Naive thymus-derived CD4-positive, alpha-beta T cell (primary cell): ENCODE data around the gene SHC3. TPM values are rescaled to one million over a fixed set of nuclear protein-coding genes. Genes with fewer than 3 reads are reported as not detected.

ENCODE experiments used
- ATAC-seq: fragments of 150-1000 bp; cut with Tn5 transposase; 2 replicates; pipeline ENCODE4 v1.10.0; 2021; ENCODE audit warnings: mild to moderate bottlenecking, moderate library complexity
- CTCF ChIA-PET: fragments of 350-600 bp; sonication (Branson Sonifier 250); formaldehyde crosslinking; loops from one replicate; lab custom pipeline; 2021; ENCODE audit warnings: antibody characterized with exemption; lab: Charles Lee
- POLR2A ChIA-PET: fragments of 350-600 bp; sonication (Branson Sonifier 250); formaldehyde crosslinking; loops from one replicate; lab custom pipeline; 2021; ENCODE audit warnings: antibody characterized with exemption, inconsistent platforms; lab: Charles Lee
- DNase-seq, 9 donors: peaks; one replicate each; pipeline versions ENCODE4 v3.0.0 to v3.0.0-alpha.2; 2020 to 2022; ENCODE audit warnings: mixed read lengths in 1 of 9
- H3K27ac ChIP-seq: one replicate; pipeline ENCODE4 v1.7.0; 2013; ENCODE audit warnings: mild to moderate bottlenecking, low read depth, low read length, moderate library complexity
- H3K27me3 ChIP-seq, 2 donors: one replicate each; pipeline ENCODE4 v1.7.0; 2013; ENCODE audit warnings: low read length in 2 of 2, mild to moderate bottlenecking in 2 of 2, moderate library complexity in 2 of 2; ENCODE audit not compliant: control insufficient read depth in 2 of 2, insufficient read depth in 2 of 2
- H3K36me3 ChIP-seq, 3 experiments: 1 replicate in 2 of 3; 2 replicates in 1 of 3; pipeline ENCODE4 v1.7.0; 2013; ENCODE audit warnings: low read length in 3 of 3, mild to moderate bottlenecking in 3 of 3, moderate library complexity in 1 of 3; ENCODE audit not compliant: insufficient read depth in 3 of 3, control insufficient read depth in 2 of 3
- H3K4me1 ChIP-seq, 2 donors: one replicate each; pipeline ENCODE4 v1.7.0; 2013; ENCODE audit warnings: low read length in 2 of 2, mild to moderate bottlenecking in 2 of 2, moderate library complexity in 1 of 2; ENCODE audit not compliant: control insufficient read depth in 2 of 2, insufficient read depth in 2 of 2
- H3K4me3 ChIP-seq: 2 replicates; pipeline ENCODE4 v1.7.0; 2013; ENCODE audit warnings: mild to moderate bottlenecking, low read length
- H3K9me3 ChIP-seq, 3 experiments: 1 replicate in 2 of 3; 2 replicates in 1 of 3; pipeline ENCODE4 v1.7.0; 2013; ENCODE audit warnings: low read length in 3 of 3; ENCODE audit not compliant: control insufficient read depth in 2 of 3
- H3K27ac Mint-ChIP-seq, 9 donors: one replicate each; pipeline ENCODE4 v1.8.0; 2020 to 2022; ENCODE audit warnings: mixed read lengths in 9 of 9, mild to moderate bottlenecking in 8 of 9, moderate library complexity in 5 of 9, inconsistent platforms in 2 of 9
- H3K27me3 Mint-ChIP-seq, 5 donors: one replicate each; pipeline ENCODE4 v1.8.0; 2021 to 2022; ENCODE audit warnings: mixed read lengths in 5 of 5, mild to moderate bottlenecking in 1 of 5
- H3K36me3 Mint-ChIP-seq, 5 donors: one replicate each; pipeline ENCODE4 v1.8.0; 2020 to 2022; ENCODE audit warnings: mixed read lengths in 5 of 5, mild to moderate bottlenecking in 3 of 5, inconsistent platforms in 1 of 5
- H3K4me1 Mint-ChIP-seq, 7 donors: one replicate each; pipeline ENCODE4 v1.8.0; 2020 to 2022; ENCODE audit warnings: mixed read lengths in 7 of 7, mild to moderate bottlenecking in 3 of 7, inconsistent platforms in 1 of 7
- H3K4me3 Mint-ChIP-seq, 10 donors: one replicate each; pipeline ENCODE4 v1.8.0; 2020 to 2022; ENCODE audit warnings: mild to moderate bottlenecking in 10 of 10, mixed read lengths in 10 of 10, moderate library complexity in 6 of 10, inconsistent platforms in 2 of 10
- H3K9me3 Mint-ChIP-seq, 11 donors: one replicate each; pipeline ENCODE4 v1.8.0; 2020 to 2022; ENCODE audit warnings: mixed read lengths in 11 of 11, mild to moderate bottlenecking in 4 of 11, inconsistent platforms in 1 of 11, moderate library complexity in 1 of 11
- intact Hi-C, 2 donors: fragments of 100-400 bp; cut with micrococcal nuclease; formaldehyde crosslinking; loops; one replicate each; pipeline ENCODE4 v1.15.1; 2023
- polyA plus RNA-seq, 2 donors: library from polyadenylated mRNA; unstranded; fragments of 300-500 nt; fragmentation: Illumina TruSeq; gene quantifications; one replicate each; pipeline ENCODE4 v1.2.3, GENCODE V29; 2021
- total RNA-seq, 6 experiments: library from RNA in 5 of 6; stranded (reverse) in 5 of 6; gene quantifications; 1 replicate in 5 of 6; 2 replicates in 1 of 6; pipeline ENCODE4 v1.2.3 and lab custom pipeline; 2021 to 2026

The SHC3 gene
- total and polyA plus RNA-seq, 7 experiments from 2014 or later, result 0.02 to 0.11 (median 0.07) TPM; not detected in 3

GRCh38 chr9:88980740-88981203, 197.8 kb downstream of the SHC3 start:
- peaks cover 1 to 21% (median 9%) of the 10 kb centered on the region in 5 donors for H3K27me3 Mint-ChIP-seq
- CTCF ChIA-PET, result no interaction called here
- DNase-seq (no peak), ATAC-seq (no peak)
- H3K4me1 Mint-ChIP-seq, result no peaks in the 10 kb centered on the region
- no peak overlapping the region for H3K4me3 ChIP-seq
- H3K4me3 Mint-ChIP-seq, result no peak overlapping the region
- no peaks in the 10 kb centered on the region for H3K36me3 Mint-ChIP-seq
- no peak overlapping the region for H3K27ac ChIP-seq
- POLR2A ChIA-PET, result no interaction called here
- H3K36me3 ChIP-seq, result no peaks in the 10 kb centered on the region
- no peak overlapping the region for H3K27ac Mint-ChIP-seq
- peaks cover 0 to 6% (median 0%) of the 10 kb centered on the region in 11 donors for H3K9me3 Mint-ChIP-seq
- H3K4me1 ChIP-seq, result no peaks in the 10 kb centered on the region
- intact Hi-C loops, result loop anchor here in 1 of 2 donors (10.0 kb wide), 1 partner anchor 146 kb away; no protein-coding TSS in a partner anchor
- H3K27me3 ChIP-seq, result no peaks in the 10 kb centered on the region
- no peaks in the 10 kb centered on the region for H3K9me3 ChIP-seq

- ChIA-PET CTCF (no interaction called here), POLR2A (interaction anchor here (0.6 kb wide), 1 partner anchor 19 kb away, joined by 3 read pairs; no protein-coding TSS in a partner anchor)
- ATAC-seq (no peak), DNase-seq (no peak)
- Histone ChIP-seq H3K4me1 (no peaks in the 10 kb centered on the region), H3K27ac (no peak overlapping the region), H3K9me3 (no peaks in the 10 kb centered on the region), H3K36me3 (no peaks in the 10 kb centered on the region), H3K4me3 (no peak overlapping the region), H3K27me3 (no peaks in the 10 kb centered on the region)
- Mint-ChIP-seq H3K4me1 (no peaks in the 10 kb centered on the region), H3K4me3 (no peak overlapping the region), H3K36me3 (no peaks in the 10 kb centered on the region), H3K27ac (no peak overlapping the region), H3K9me3 (peaks cover 0 to 6% (median 0%) of the 10 kb centered on the region in 11 donors), H3K27me3 (peaks cover 0 to 21% (median 9%) of the 10 kb centered on the region in 5 donors)
- intact Hi-C loops, result loop anchor here in 1 of 2 donors (10.0 kb wide), 1 partner anchor 145 kb away; no protein-coding TSS in a partner anchor
Measured at GRCh38 chr9:88979791-88980190, 198.8 kb downstream of the SHC3 start.

GRCh38 chr9:88979021-88979420, 199.6 kb downstream of the SHC3 start:
- Histone ChIP-seq H3K9me3 (no peaks in the 10 kb centered on the region), H3K27ac (no peak overlapping the region), H3K27me3 (no peaks in the 10 kb centered on the region), H3K4me1 (no peaks in the 10 kb centered on the region), H3K4me3 (no peak overlapping the region), H3K36me3 (no peaks in the 10 kb centered on the region)
- DNase-seq (no peak), ATAC-seq (no peak)
- H3K4me3 Mint-ChIP-seq, result no peak overlapping the region
- ChIA-PET POLR2A (no interaction called here), CTCF (no interaction called here)
- H3K27me3 Mint-ChIP-seq, result peaks cover 0 to 21% (median 9%) of the 10 kb centered on the region in 5 donors
- no peaks in the 10 kb centered on the region for H3K36me3 Mint-ChIP-seq
- no peak overlapping the region for H3K27ac Mint-ChIP-seq
- no peaks in the 10 kb centered on the region for H3K4me1 Mint-ChIP-seq
- H3K9me3 Mint-ChIP-seq, result peaks cover 0 to 6% (median 0%) of the 10 kb centered on the region in 11 donors
- intact Hi-C loops, result no loop called here

GRCh38 chr9:88978034-88978433, 200.6 kb downstream of the SHC3 start:
- Mint-ChIP-seq H3K27me3 (peaks cover 0 to 21% (median 9%) of the 10 kb centered on the region in 5 donors), H3K36me3 (no peaks in the 10 kb centered on the region), H3K27ac (no peak overlapping the region), H3K4me3 (no peak overlapping the region), H3K9me3 (peaks cover 0 to 6% (median 0%) of the 10 kb centered on the region in 11 donors), H3K4me1 (no peaks in the 10 kb centered on the region)
- Histone ChIP-seq H3K27ac (no peak overlapping the region), H3K4me1 (no peaks in the 10 kb centered on the region), H3K4me3 (no peak overlapping the region), H3K36me3 (no peaks in the 10 kb centered on the region), H3K27me3 (no peaks in the 10 kb centered on the region), H3K9me3 (no peaks in the 10 kb centered on the region)
- ChIA-PET POLR2A (no interaction called here), CTCF (interaction anchor here (0.6 kb wide), 1 partner anchor 23 kb away, joined by 4 read pairs; no protein-coding TSS in a partner anchor)
- DNase-seq (no peak), ATAC-seq (no peak)
- intact Hi-C loops, result no loop called here

- peaks cover 0 to 21% (median 9%) of the 10 kb centered on the region in 5 donors for H3K27me3 Mint-ChIP-seq
- Histone ChIP-seq H3K36me3 (no peaks in the 10 kb centered on the region), H3K27ac (no peak overlapping the region), H3K4me3 (no peak overlapping the region), H3K27me3 (no peaks in the 10 kb centered on the region), H3K9me3 (no peaks in the 10 kb centered on the region), H3K4me1 (no peaks in the 10 kb centered on the region)
- H3K9me3 Mint-ChIP-seq, result peaks cover 0 to 2% (median 0%) of the 10 kb centered on the region in 11 donors
- H3K27ac Mint-ChIP-seq, result no peak overlapping the region
- H3K36me3 Mint-ChIP-seq, result no peaks in the 10 kb centered on the region
- no peak for ATAC-seq
- DNase-seq, result no peak
- intact Hi-C loops, result no loop called here
- POLR2A ChIA-PET, result no interaction called here
- H3K4me1 Mint-ChIP-seq, result no peaks in the 10 kb centered on the region
- no peak overlapping the region for H3K4me3 Mint-ChIP-seq
- CTCF ChIA-PET, result no interaction called here
Measured at GRCh38 chr9:88976890-88977257, 201.7 kb downstream of the SHC3 start.

GRCh38 chr9:88975966-88976889, 202.4 kb downstream of the SHC3 start:
- Histone ChIP-seq H3K27me3 (no peaks in the 10 kb centered on the region), H3K27ac (no peak overlapping the region), H3K4me3 (no peak overlapping the region), H3K36me3 (no peaks in the 10 kb centered on the region), H3K9me3 (no peaks in the 10 kb centered on the region), H3K4me1 (no peaks in the 10 kb centered on the region)
- CTCF ChIA-PET, result no interaction called here
- peaks cover 0 to 2% (median 0%) of the 10 kb centered on the region in 11 donors for H3K9me3 Mint-ChIP-seq
- POLR2A ChIA-PET, result no interaction called here
- H3K4me1 Mint-ChIP-seq, result no peaks in the 10 kb centered on the region
- peaks cover 0 to 21% (median 9%) of the 10 kb centered on the region in 5 donors for H3K27me3 Mint-ChIP-seq
- no peaks in the 10 kb centered on the region for H3K36me3 Mint-ChIP-seq
- ATAC-seq (no peak), DNase-seq (no peak)
- intact Hi-C loops, result no loop called here
- no peak overlapping the region for H3K27ac Mint-ChIP-seq
- H3K4me3 Mint-ChIP-seq, result no peak overlapping the region
